Colonic mucosa (tissue), 4 donors: Measurements from ENCODE around the gene JOSD2. TPM values are rescaled to one million over a fixed set of nuclear protein-coding genes. Genes with fewer than 3 reads are reported as not detected.

Source experiments
- DNase-seq: peaks from one replicate; pipeline ENCODE4 v3.0.0-alpha.2; 2020
- H3K27ac ChIP-seq: fragments of 200-600 bp; one replicate; pipeline ENCODE4 v1.8.0; 2021
- H3K27me3 ChIP-seq: fragments of 200-600 bp; one replicate; pipeline ENCODE4 v1.8.0; 2021
- H3K36me3 ChIP-seq: fragments of 200-600 bp; one replicate; pipeline ENCODE4 v1.8.0; 2021
- H3K4me1 ChIP-seq: fragments of 200-600 bp; one replicate; pipeline ENCODE4 v1.8.0; 2021; ENCODE audit warnings: mild to moderate bottlenecking
- H3K4me3 ChIP-seq: fragments of 200-600 bp; one replicate; pipeline ENCODE4 v1.8.0; 2021
- H3K9ac ChIP-seq, 2 donors: one replicate each; pipeline ENCODE4 v1.7.0; 2013; ENCODE audit warnings: control low read depth in 2 of 2, low read depth in 2 of 2, low read length in 2 of 2
- H3K9me3 ChIP-seq: fragments of 200-600 bp; one replicate; pipeline ENCODE4 v1.8.0; 2021
- intact Hi-C: fragments of 100-400 bp; cut with DNase I; formaldehyde crosslinking; loops from one replicate; pipeline ENCODE4 v1.14.1; 2022
- total RNA-seq, 2 donors: library from RNA; stranded (reverse); fragmentation: NEBNext Ultra II Directional in 1 of 2; extraction: Animal tissue kit (Norgen Biotek cat#: 25700) in 1 of 2; gene quantifications; one replicate each; pipeline ENCODE4 v1.2.1, GENCODE V29; 2021
- TF ChIP-seq, protein P1 (sequence below): fragments of 200-600 bp; IDR thresholded peaks from one replicate; pipeline ENCODE4 v1.8.0; 2022; ENCODE audit warnings: antibody characterized with exemption, mild to moderate bottlenecking
- donor health status: healthy.
- donor health status: DM: no; HTN: no; CAD: no.
- donor health status: DM: no; HTN: no; CAD: no.

The JOSD2 gene
- total RNA-seq, 2 donors from 2014 or later = 27.0 to 45.0 TPM

DNA sequence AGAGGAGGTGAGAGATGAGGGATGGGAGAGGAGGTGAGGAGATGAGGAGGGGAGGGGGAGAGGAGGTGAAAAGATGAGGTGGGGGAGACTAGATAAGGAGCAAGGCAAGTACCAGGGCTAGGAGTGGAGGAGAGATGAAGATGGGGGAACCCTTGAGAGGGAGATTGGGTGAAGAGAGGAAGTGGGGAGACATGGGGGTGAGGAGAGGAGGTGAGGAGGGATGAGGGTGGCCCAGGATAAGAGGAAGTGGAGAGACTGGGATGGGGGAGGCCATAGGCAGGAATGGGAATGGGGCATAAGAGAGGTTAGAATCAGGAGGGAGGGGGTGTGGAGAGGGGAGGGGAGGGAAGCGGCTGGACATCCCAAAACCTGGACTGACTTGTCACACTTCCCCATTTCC, 51.4 kb downstream of the JOSD2 start:
- intact Hi-C loops = loop anchor here (2.0 kb wide), 1 partner anchor 91 kb away; no protein-coding TSS in a partner anchor
- TF ChIP-seq, protein P1, sequence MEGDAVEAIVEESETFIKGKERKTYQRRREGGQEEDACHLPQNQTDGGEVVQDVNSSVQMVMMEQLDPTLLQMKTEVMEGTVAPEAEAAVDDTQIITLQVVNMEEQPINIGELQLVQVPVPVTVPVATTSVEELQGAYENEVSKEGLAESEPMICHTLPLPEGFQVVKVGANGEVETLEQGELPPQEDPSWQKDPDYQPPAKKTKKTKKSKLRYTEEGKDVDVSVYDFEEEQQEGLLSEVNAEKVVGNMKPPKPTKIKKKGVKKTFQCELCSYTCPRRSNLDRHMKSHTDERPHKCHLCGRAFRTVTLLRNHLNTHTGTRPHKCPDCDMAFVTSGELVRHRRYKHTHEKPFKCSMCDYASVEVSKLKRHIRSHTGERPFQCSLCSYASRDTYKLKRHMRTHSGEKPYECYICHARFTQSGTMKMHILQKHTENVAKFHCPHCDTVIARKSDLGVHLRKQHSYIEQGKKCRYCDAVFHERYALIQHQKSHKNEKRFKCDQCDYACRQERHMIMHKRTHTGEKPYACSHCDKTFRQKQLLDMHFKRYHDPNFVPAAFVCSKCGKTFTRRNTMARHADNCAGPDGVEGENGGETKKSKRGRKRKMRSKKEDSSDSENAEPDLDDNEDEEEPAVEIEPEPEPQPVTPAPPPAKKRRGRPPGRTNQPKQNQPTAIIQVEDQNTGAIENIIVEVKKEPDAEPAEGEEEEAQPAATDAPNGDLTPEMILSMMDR = no peak
- H3K36me3 ChIP-seq = no peaks in the 10 kb centered on the region

GRCh38 chr19:50459067-50459456, 51.9 kb downstream of the JOSD2 start:
- Histone ChIP-seq H3K9ac (no peak overlapping the region), H3K4me3 (no peak overlapping the region), H3K27me3 (no peaks in the 10 kb centered on the region), H3K36me3 (no peaks in the 10 kb centered on the region), H3K9me3 (no peaks in the 10 kb centered on the region), H3K4me1 (no peaks in the 10 kb centered on the region), H3K27ac (no peak overlapping the region)
- TF ChIP-seq, protein P1 = no peak
- intact Hi-C loops = no loop called here
- DNase-seq = no peak

More for the DNA sequence above, 51.4 kb downstream of the JOSD2 start:
- Histone ChIP-seq H3K4me3 (no peak overlapping the region), H3K27ac (no peak overlapping the region), H3K27me3 (no peaks in the 10 kb centered on the region), H3K9ac (no peak overlapping the region), H3K4me1 (no peaks in the 10 kb centered on the region), H3K9me3 (no peaks in the 10 kb centered on the region)
- no peak for DNase-seq

GRCh38 chr19:50458396-50459066, 52.5 kb downstream of the JOSD2 start:
- no peak overlapping the region for H3K27ac ChIP-seq
- TF ChIP-seq, protein P1 = no peak
- no peaks in the 10 kb centered on the region for H3K27me3 ChIP-seq
- H3K9ac ChIP-seq = no peak overlapping the region
- intact Hi-C loops = no loop called here
- H3K4me3 ChIP-seq = no peak overlapping the region
- H3K9me3 ChIP-seq = no peaks in the 10 kb centered on the region
- H3K36me3 ChIP-seq = no peaks in the 10 kb centered on the region
- no peaks in the 10 kb centered on the region for H3K4me1 ChIP-seq
- DNase-seq = no peak

DNA sequence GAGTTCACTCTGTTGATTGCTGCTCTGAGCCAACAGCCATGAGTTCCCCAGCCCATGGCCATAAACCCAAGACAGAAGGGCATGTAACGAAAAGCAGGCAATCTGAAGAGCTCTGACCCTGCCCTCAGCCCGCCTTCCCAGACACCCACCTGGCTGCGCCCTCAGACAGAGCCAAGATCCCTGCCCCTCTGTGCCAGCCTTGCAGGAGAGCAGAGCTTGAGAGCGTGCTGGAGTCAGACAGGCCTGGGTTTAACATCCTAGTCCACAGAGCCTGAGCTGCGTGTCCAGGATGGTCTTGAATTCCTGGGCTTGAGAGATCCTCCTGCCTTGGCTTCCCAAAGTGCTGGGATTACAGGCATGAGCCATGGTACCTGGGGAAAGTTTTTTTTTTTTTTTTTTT, 53.7 kb downstream of the JOSD2 start:
- H3K9me3 ChIP-seq = no peaks in the 10 kb centered on the region
- no peak for DNase-seq
- intact Hi-C loops = no loop called here
- H3K4me1 ChIP-seq = no peaks in the 10 kb centered on the region
- H3K36me3 ChIP-seq = no peaks in the 10 kb centered on the region
- no peaks in the 10 kb centered on the region for H3K27me3 ChIP-seq
- no peak overlapping the region for H3K4me3 ChIP-seq
- no peak overlapping the region for H3K27ac ChIP-seq
- no peak overlapping the region for H3K9ac ChIP-seq
- TF ChIP-seq, protein P1 = no peak

Other genes starting within 250 kb of the JOSD2 start
- gene KCNC3, start 181.8 kb downstream of the JOSD2 start, total RNA-seq = 1 to 10 TPM in 1 of 2 donors, under 1 TPM in 1; 0.61 to 1.0 TPM
- gene NAPSA, start 145.6 kb downstream of the JOSD2 start, total RNA-seq = 1 to 10 TPM; 1.9 to 6.1 TPM
- 10 to 100 TPM; 57.9 to 60.0 TPM for gene NR1H2, start 134.7 kb downstream of the JOSD2 start, total RNA-seq
- 10 to 100 TPM; 26.2 to 76.3 TPM for gene POLD1, start 126.8 kb downstream of the JOSD2 start, total RNA-seq
- gene SPIB, start 92.3 kb downstream of the JOSD2 start, total RNA-seq = 10 to 100 TPM; 32.5 to 46.0 TPM
- not detected for gene MYBPC2, start 78.3 kb downstream of the JOSD2 start, total RNA-seq
- gene EMC10, start 34.7 kb downstream of the JOSD2 start, total RNA-seq = 100 to 1,000 TPM; 112 to 163 TPM
- gene GARIN5A, start 34.3 kb downstream of the JOSD2 start, total RNA-seq = 1 to 10 TPM; 2.1 to 4.4 TPM
- not detected for gene ASPDH, start 2.7 kb upstream of the JOSD2 start, total RNA-seq
- gene LRRC4B, start 57.2 kb upstream of the JOSD2 start, total RNA-seq = 1 to 10 TPM; 1.1 TPM
- gene SYT3, start 128.7 kb upstream of the JOSD2 start, total RNA-seq = under 1 TPM in 1 of 2 donors, not detected in 1; 0.13 TPM
- gene C19orf81, start 138.3 kb upstream of the JOSD2 start, total RNA-seq = not detected
- under 1 TPM; 0.22 to 0.29 TPM for gene SHANK1, start 208.6 kb upstream of the JOSD2 start, total RNA-seq
- 1 to 10 TPM; 4.5 to 5.1 TPM for gene CLEC11A, start 212.2 kb upstream of the JOSD2 start, total RNA-seq